LNCaP clone FGC (cell line): ENCODE data around the gene TBCCD1.

Experiments used
- DNase-seq: peaks from one replicate; pipeline ENCODE4 v3.0.0-alpha.2; 2011; ENCODE audit warnings: low read depth
- H3K4me3 ChIP-seq: 2 replicates; pipeline ENCODE4 v1.5.1; 2011; ENCODE audit warnings: mild to moderate bottlenecking, low read depth, low read length, control low read depth
- TF ChIP-seq, protein P1 (sequence below): IDR thresholded peaks from 2 replicates; pipeline ENCODE4 v1.5.1; 2012; ENCODE audit warnings: mild to moderate bottlenecking; ENCODE audit not compliant: control insufficient read depth, insufficient read depth; ENCODE audit errors: extremely low read depth

Gene TBCCD1

DNA sequence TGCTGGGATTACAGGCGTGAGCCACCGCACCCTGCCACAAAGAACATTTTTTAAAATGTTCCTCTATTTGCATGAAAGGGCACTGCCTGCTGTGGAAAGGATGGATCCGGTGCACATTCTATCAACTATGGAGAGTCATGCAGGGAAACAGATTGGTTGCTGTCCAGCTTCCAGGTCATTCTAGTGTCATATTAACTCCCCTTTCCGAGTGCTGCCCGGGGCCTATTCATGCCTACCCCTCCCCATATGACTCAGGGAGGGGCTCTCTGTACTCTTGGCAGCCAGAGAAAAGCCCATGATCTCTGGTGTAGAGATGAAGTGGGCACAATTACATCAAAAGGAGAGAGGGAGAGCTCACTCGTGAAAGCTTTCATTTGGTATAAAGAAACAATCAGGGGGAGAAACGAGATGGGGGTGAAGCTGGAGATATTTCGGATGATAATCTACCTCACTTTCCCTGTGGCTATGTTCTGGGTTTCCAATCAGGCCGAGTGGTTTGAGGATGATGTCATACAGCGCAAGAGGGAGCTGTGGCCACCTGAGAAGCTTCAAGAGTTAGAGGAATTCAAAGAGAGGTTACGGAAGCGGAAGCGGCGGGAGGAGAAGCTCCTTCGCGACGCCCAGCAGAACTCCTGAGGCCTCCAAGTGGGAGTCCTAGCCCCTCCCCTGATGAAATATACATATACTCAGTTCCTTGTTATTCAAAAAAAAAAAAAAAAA lies 29.6 kb upstream of the TBCCD1 start:
- no peak overlapping the region for H3K4me3 ChIP-seq
- TF ChIP-seq, protein P1, sequence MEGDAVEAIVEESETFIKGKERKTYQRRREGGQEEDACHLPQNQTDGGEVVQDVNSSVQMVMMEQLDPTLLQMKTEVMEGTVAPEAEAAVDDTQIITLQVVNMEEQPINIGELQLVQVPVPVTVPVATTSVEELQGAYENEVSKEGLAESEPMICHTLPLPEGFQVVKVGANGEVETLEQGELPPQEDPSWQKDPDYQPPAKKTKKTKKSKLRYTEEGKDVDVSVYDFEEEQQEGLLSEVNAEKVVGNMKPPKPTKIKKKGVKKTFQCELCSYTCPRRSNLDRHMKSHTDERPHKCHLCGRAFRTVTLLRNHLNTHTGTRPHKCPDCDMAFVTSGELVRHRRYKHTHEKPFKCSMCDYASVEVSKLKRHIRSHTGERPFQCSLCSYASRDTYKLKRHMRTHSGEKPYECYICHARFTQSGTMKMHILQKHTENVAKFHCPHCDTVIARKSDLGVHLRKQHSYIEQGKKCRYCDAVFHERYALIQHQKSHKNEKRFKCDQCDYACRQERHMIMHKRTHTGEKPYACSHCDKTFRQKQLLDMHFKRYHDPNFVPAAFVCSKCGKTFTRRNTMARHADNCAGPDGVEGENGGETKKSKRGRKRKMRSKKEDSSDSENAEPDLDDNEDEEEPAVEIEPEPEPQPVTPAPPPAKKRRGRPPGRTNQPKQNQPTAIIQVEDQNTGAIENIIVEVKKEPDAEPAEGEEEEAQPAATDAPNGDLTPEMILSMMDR = no peak
- no peak for DNase-seq

DNA sequence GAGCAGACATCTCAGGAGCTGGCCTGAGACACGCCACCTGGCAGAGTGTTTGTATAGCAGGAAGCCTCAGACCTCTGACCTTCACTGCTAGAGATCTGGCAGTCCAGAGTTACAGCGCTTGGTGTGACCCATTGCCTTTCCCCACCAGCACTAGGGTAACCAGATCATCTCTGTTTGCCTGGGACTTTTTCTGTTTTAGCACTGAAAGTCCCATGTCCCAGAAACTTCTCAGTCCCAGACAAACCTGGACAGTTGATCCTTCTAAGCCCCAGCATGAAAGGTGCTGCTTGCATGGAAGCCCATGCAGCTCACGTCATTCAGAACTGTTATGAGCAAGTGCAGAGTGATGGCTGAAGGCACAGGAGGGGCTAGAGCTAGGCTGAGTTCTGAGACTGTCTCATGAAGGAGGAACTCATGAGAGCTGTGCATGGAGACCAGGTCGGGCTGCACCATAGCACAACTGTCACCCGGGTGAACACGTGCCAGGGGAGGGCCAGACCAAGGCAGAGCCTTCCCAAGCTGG lies 27.5 kb upstream of the TBCCD1 start:
- no peak overlapping the region for H3K4me3 ChIP-seq
- TF ChIP-seq, protein P1 = no peak
- DNase-seq = no peak

DNA sequence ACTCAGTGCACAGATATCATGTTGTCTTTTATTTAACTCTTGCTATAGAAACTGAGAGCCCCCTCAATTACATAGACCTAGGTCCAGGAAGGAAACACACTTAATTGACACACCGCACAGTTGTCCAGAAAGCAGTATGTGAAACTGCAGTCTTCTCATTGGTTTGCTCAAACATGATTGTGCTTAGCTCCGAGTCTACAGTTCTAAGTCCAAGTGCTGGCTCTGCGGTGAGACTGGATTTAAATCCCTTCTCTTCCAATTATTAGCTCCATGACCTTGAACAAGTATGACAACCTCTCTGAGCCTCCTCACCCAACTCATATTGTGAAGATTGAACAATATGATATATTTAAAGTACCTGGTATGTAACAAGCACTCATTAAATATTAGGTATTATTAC lies 26.7 kb upstream of the TBCCD1 start:
- no peak for DNase-seq
- TF ChIP-seq, protein P1 = no peak
- H3K4me3 ChIP-seq = no peak overlapping the region

DNA sequence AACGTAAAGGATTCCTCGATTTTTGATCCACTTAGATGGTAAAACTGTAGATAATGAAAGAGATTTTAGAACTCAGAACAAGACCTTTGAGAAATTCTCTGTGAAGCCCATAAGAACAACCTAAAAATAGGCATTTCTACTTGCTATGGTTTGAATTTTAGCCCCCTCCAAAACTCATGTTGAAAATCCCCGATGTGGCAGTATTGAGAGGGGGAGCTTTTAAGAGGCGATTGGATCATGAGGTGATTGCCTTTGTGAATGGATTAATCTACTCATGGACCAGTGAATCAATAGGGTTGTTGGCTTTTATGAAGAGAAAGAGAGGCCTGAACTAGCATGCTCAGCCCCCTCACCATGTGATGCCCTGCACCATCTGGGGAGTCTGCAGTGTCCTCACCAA lies 25.5 kb upstream of the TBCCD1 start:
- H3K4me3 ChIP-seq = no peak overlapping the region
- DNase-seq = no peak
- TF ChIP-seq, protein P1 = no peak

DNA sequence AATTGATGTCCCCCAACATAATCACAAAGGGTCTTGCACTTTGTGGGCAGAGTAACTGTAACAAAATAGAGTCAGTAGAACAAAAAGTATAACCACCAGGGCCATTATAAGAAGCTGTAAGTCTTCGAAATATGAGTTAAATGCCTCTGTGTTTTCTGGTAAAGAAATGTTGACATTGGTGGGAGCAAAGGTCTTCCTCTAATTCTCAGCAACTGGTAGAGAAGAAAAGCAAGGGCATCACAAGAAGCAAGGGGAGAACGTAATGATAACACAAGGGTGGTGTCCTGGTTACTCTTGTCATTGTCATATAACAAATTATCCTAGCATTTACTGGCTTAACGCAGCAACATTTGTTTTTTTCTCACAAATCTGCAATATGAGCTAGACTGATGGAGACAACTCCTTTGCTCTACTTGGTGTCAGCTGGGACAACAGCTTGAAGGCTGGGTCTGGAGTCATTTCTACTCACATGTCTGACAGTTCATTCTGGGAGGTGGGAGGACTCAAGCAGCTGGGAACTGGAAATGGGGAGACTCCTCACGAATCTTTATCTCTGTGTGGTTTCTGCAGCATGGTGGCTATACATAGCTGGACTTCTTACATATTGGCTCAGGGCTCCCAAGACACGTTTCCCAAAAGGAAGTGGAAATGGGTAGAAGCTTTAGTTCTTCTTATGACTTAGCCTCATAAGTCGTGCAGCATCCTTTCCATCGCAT lies 23.6 kb upstream of the TBCCD1 start:
- TF ChIP-seq, protein P1 = no peak
- DNase-seq = no peak
- H3K4me3 ChIP-seq = no peak overlapping the region

DNA sequence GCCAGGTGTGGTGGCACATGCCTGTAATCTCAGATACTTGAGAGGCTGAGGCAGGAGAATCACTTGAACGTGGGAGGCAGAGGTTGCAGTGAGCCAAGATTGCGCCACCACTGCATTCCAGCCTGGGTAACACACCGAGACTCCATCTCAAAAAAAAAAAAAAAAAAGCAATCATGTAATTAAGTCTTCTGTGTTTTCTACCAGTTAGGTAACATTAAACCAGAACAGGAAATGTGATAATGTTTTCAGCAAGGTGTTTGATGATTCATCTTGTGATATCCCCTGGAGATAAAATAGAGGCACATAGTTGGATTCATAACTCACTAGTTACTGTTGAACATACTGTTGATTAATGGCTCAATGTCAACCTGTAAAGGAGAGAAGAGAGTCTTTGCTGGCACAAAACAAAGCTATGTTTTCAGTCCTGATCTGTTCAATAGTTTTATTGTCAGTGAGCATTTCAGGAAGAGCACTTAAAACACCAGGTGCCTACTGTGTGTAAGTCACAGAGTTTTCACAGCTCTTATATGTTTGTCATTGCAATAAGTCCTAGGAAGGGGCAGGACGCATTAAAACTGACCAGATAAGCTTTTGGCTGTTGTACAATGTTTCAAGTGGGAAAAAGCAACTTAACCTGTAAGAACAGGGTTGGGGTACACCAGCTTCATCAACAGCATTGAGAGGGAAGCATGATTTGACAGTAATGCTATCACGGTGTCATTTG lies 22.9 kb upstream of the TBCCD1 start:
- TF ChIP-seq, protein P1 = no peak
- no peak for DNase-seq
- H3K4me3 ChIP-seq = no peak overlapping the region
